H1 (cell line): Measurements from ENCODE around the gene EVC2. TPM values are rescaled to one million over a fixed set of nuclear protein-coding genes. Genes with fewer than 3 reads are reported as not detected.

Experiments
- CHD2 ChIP-seq: IDR thresholded peaks from 2 replicates; pipeline ENCODE4 v1.6.1; 2012; ENCODE audit warnings: low read length, improper control_type of control experiment
- E2F6 ChIP-seq: IDR thresholded peaks from 2 replicates; pipeline ENCODE4 v1.6.1; 2012; ENCODE audit warnings: inconsistent platforms
- MAX ChIP-seq: IDR thresholded peaks from 2 replicates; pipeline ENCODE4 v1.6.1; 2012; ENCODE audit warnings: inconsistent platforms
- PHF8 ChIP-seq: fragments of 200-600 bp; sonication (generic); conservative IDR thresholded peaks from 2 replicates; pipeline ENCODE4 v1.7.1; 2012; ENCODE audit warnings: low read depth, mild to moderate bottlenecking, inconsistent platforms, low read length, moderate library complexity
- POLR2AphosphoS5 ChIP-seq: IDR thresholded peaks from 2 replicates; pipeline ENCODE4 v1.6.1; 2011; ENCODE audit warnings: low read depth, low read length
- RAD21 ChIP-seq, 2 experiments: IDR thresholded peaks in 1 of 2; conservative IDR thresholded peaks in 1 of 2; 2 replicates each; pipeline ENCODE4 v1.6.1; 2011; ENCODE audit warnings: low read depth in 2 of 2, low read length in 2 of 2, improper control_type of control experiment in 1 of 2, inconsistent platforms in 1 of 2, mild to moderate bottlenecking in 1 of 2, moderate library complexity in 1 of 2
- TAF1 ChIP-seq: IDR thresholded peaks from 2 replicates; pipeline ENCODE4 v1.6.1; 2011; ENCODE audit warnings: mild to moderate bottlenecking, low read depth, low read length
- TAF7 ChIP-seq: optimal IDR thresholded peaks from 2 replicates; pipeline ENCODE3; 2011; ENCODE audit warnings: low read depth, mild to moderate bottlenecking, inconsistent platforms, low read length, moderate library complexity, borderline replicate concordance
- TBP ChIP-seq: IDR thresholded peaks from 2 replicates; pipeline ENCODE4 v1.6.1; 2011; ENCODE audit warnings: low read depth, low read length, improper control_type of control experiment
- TCF12 ChIP-seq: IDR thresholded peaks from 2 replicates; pipeline ENCODE4 v1.6.1; 2011; ENCODE audit warnings: low read depth, mild to moderate bottlenecking, low read length
- polyA plus RNA-seq, 7 experiments: library from polyadenylated mRNA; depleted of rRNA in 3 of 7; stranded (reverse) in 5 of 7; unstranded in 2 of 7; fragments of >200 nt in 5 of 7; fragments of 200-250 nt in 2 of 7; gene quantifications; 1 replicate in 5 of 7; 2 replicates in 1 of 7; 4 replicates in 1 of 7; pipeline versions ENCODE4 v1.2.1 to v1.2.3, GENCODE V29; 2011 to 2013; ENCODE audit warnings: missing spikeins in 2 of 7, mixed read lengths in 2 of 7
- total RNA-seq: library from RNA; stranded (reverse); fragmentation: NEBNext Ultra II Directional; extraction: Animal tissue kit (Norgen Biotek cat#: 25700); gene quantifications from 2 replicates; pipeline ENCODE4 v1.2.1, GENCODE V29; 2021
- TF ChIP-seq, protein P1 (sequence below), 3 experiments: IDR thresholded peaks; 1 replicate in 2 of 3; 2 replicates in 1 of 3; pipeline versions ENCODE4 v1.5.1 to v1.6.1; 2011; ENCODE audit warnings: low read length in 3 of 3, mild to moderate bottlenecking in 3 of 3, inconsistent platforms in 2 of 3, low read depth in 1 of 3, moderate library complexity in 1 of 3; ENCODE audit not compliant: insufficient read depth in 1 of 3; ENCODE audit errors: control extremely low read depth in 1 of 3

Gene EVC2
- total and polyA plus RNA-seq, 2 of the 8 experiments (the other 6 are each of a cell fraction or from before 2014, with no cell fraction given): 0.73 to 5.9 TPM

- TF ChIP-seq, protein P1, sequence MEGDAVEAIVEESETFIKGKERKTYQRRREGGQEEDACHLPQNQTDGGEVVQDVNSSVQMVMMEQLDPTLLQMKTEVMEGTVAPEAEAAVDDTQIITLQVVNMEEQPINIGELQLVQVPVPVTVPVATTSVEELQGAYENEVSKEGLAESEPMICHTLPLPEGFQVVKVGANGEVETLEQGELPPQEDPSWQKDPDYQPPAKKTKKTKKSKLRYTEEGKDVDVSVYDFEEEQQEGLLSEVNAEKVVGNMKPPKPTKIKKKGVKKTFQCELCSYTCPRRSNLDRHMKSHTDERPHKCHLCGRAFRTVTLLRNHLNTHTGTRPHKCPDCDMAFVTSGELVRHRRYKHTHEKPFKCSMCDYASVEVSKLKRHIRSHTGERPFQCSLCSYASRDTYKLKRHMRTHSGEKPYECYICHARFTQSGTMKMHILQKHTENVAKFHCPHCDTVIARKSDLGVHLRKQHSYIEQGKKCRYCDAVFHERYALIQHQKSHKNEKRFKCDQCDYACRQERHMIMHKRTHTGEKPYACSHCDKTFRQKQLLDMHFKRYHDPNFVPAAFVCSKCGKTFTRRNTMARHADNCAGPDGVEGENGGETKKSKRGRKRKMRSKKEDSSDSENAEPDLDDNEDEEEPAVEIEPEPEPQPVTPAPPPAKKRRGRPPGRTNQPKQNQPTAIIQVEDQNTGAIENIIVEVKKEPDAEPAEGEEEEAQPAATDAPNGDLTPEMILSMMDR (IDR thresholded peaks at IDR 0.05; ENCODE audit: control extremely low read depth in 1 of 3, insufficient read depth in 1 of 3, low read depth in 1 of 3, low read length in 3 of 3): peak in 1 of 3 experiments; percentile 17; a peak in 1 of 4 replicates
- TF ChIP-seq RAD21 (IDR thresholded peaks at IDR 0.05 in 1 of 2, conservative IDR thresholded peaks at IDR 0.05 in 1 of 2; ENCODE audit: low read depth in 2 of 2, low read length in 2 of 2) (peak; percentile 10 to 22; a peak in 2 of 4 replicates), E2F6 (0 out of 2 replicates have a peak, but pooled peaks have one; percentile 25), POLR2AphosphoS5 (no peak), PHF8 (no peak), MAX (peak; percentile 30; the same call in 1 of the 2 replicates), TAF7 (no peak), TAF1 (peak; percentile 56; the same call in 1 of the 2 replicates), TCF12 (peak; percentile 85; the same call in 1 of the 2 replicates), CHD2 (no peak), TBP (0 out of 2 replicates have a peak, but pooled peaks have one; percentile 17)
Measured at GRCh38 chr4:5752376-5753184, 44.2 kb upstream of the EVC2 start (continued).
